Measurements from ENCODE around the gene TUSC7. TPM values are rescaled to one million over a fixed set of nuclear protein-coding genes. Genes with fewer than 3 reads are reported as not detected.

Gene TUSC7
- total RNA-seq, 4 donors from 2014 or later: not detected

- TF ChIP-seq CTCF (IDR thresholded peaks at IDR 0.05) (no peak), POLR2A (IDR thresholded peaks at IDR 0.05) (no peak)
- H3K27ac ChIP-seq: no peak overlapping the region
These were observed 31.9 kb downstream of the TUSC7 start for GRCh38 chr3:116741467-116741866.

GRCh38 chr3:116743062-116743461 is 33.5 kb downstream of the TUSC7 start:
- Histone ChIP-seq H3K27me3 (no peaks in the 10 kb centered on the region), H3K9me3 (no peaks in the 10 kb centered on the region), H3K36me3 (no peaks in the 10 kb centered on the region), H3K27ac (no peak overlapping the region), H3K4me1 (no peaks in the 10 kb centered on the region), H3K4me3 (no peak overlapping the region)
- DNase-seq: no peak
- no peak for TF ChIP-seq CTCF (IDR thresholded peaks at IDR 0.05)
- TF ChIP-seq POLR2A (IDR thresholded peaks at IDR 0.05): no peak

More at GRCh38 chr3:116741467-116741866, 31.9 kb downstream of the TUSC7 start:
- Histone ChIP-seq H3K9me3 (no peaks in the 10 kb centered on the region), H3K4me3 (no peak overlapping the region), H3K4me1 (no peaks in the 10 kb centered on the region), H3K27me3 (no peaks in the 10 kb centered on the region), H3K36me3 (no peaks in the 10 kb centered on the region)
- DNase-seq: no peak

- no peak for DNase-seq
- H3K27ac ChIP-seq: no peak overlapping the region
- H3K4me3 ChIP-seq: no peak overlapping the region
- no peaks in the 10 kb centered on the region for H3K36me3 ChIP-seq
- TF ChIP-seq CTCF (IDR thresholded peaks at IDR 0.05) (no peak), POLR2A (IDR thresholded peaks at IDR 0.05) (no peak)
- H3K27me3 ChIP-seq: no peaks in the 10 kb centered on the region
- no peaks in the 10 kb centered on the region for H3K9me3 ChIP-seq
- no peaks in the 10 kb centered on the region for H3K4me1 ChIP-seq
These were observed 39.8 kb downstream of the TUSC7 start for GRCh38 chr3:116749388-116749787.

- Histone ChIP-seq H3K27me3 (no peaks in the 10 kb centered on the region), H3K27ac (no peak overlapping the region)
These were observed 47.7 kb downstream of the TUSC7 start for GRCh38 chr3:116757315-116757714.

GRCh38 chr3:116759316-116759715 is 49.7 kb downstream of the TUSC7 start:
- no peak for TF ChIP-seq POLR2A (IDR thresholded peaks at IDR 0.05)
- TF ChIP-seq CTCF (IDR thresholded peaks at IDR 0.05): no peak
- no peaks in the 10 kb centered on the region for H3K9me3 ChIP-seq
- H3K27ac ChIP-seq: no peak overlapping the region
- DNase-seq: no peak
- H3K4me1 ChIP-seq: no peaks in the 10 kb centered on the region
- H3K4me3 ChIP-seq: no peak overlapping the region
- no peaks in the 10 kb centered on the region for H3K36me3 ChIP-seq
- H3K27me3 ChIP-seq: no peaks in the 10 kb centered on the region

More at GRCh38 chr3:116757315-116757714, 47.7 kb downstream of the TUSC7 start:
- H3K4me3 ChIP-seq: no peak overlapping the region
- no peaks in the 10 kb centered on the region for H3K36me3 ChIP-seq
- TF ChIP-seq POLR2A (IDR thresholded peaks at IDR 0.05) (no peak), CTCF (IDR thresholded peaks at IDR 0.05) (no peak)
- DNase-seq: no peak
- no peaks in the 10 kb centered on the region for H3K9me3 ChIP-seq
- H3K4me1 ChIP-seq: no peaks in the 10 kb centered on the region
